SK-N-SH treated with all-trans-retinoic acid at 6 μM for 48 hours (cell line): ENCODE measurements around the gene PTBP3.

Experiments used
- ARNTL ChIP-seq: fragments of 450-650 bp; formaldehyde crosslinking; IDR thresholded peaks from 2 replicates; pipeline ENCODE4 v1.5.0; 2020; ENCODE audit warnings: low read depth, mild to moderate bottlenecking, moderate library complexity, borderline replicate concordance
- OSR1 ChIP-seq: fragments of 250-450 bp; sonication (Bioruptor Pico); IDR thresholded peaks from 2 replicates; pipeline ENCODE4 v1.8.0; 2022; ENCODE audit warnings: moderate library complexity, mild to moderate bottlenecking, inconsistent platforms
- PPARA ChIP-seq: fragments of 250-450 bp; sonication (Bioruptor Pico); IDR thresholded peaks from 2 replicates; pipeline ENCODE4 v1.5.0; 2020; ENCODE audit warnings: mild to moderate bottlenecking, borderline replicate concordance
- RARB ChIP-seq: fragments of 250-450 bp; sonication (Bioruptor Pico); IDR thresholded peaks from 2 replicates; pipeline ENCODE4 v1.8.0; 2021; ENCODE audit warnings: mild to moderate bottlenecking, moderate library complexity
- ZFP30 ChIP-seq: fragments of 450-650 bp; formaldehyde crosslinking; IDR thresholded peaks from 2 replicates; pipeline ENCODE4 v1.5.0; 2022; ENCODE audit warnings: mild to moderate bottlenecking, moderate library complexity
- ZNF565 ChIP-seq: fragments of 450-650 bp; formaldehyde crosslinking; conservative IDR thresholded peaks from 2 replicates; pipeline ENCODE4 v1.5.0; 2020; ENCODE audit warnings: low read depth, mild to moderate bottlenecking, moderate library complexity
- TF ChIP-seq, protein P1 (sequence below): fragments of 250-450 bp; sonication (Bioruptor Pico); IDR thresholded peaks from 2 replicates; pipeline ENCODE4 v1.5.1; 2021; ENCODE audit warnings: mild to moderate bottlenecking, moderate library complexity
- TF ChIP-seq, protein P2 (sequence below): fragments of 250-450 bp; sonication (Bioruptor Pico); IDR thresholded peaks from 2 replicates; pipeline ENCODE4 v1.8.0; 2020; ENCODE audit warnings: mild to moderate bottlenecking, moderate library complexity, borderline replicate concordance

DNA sequence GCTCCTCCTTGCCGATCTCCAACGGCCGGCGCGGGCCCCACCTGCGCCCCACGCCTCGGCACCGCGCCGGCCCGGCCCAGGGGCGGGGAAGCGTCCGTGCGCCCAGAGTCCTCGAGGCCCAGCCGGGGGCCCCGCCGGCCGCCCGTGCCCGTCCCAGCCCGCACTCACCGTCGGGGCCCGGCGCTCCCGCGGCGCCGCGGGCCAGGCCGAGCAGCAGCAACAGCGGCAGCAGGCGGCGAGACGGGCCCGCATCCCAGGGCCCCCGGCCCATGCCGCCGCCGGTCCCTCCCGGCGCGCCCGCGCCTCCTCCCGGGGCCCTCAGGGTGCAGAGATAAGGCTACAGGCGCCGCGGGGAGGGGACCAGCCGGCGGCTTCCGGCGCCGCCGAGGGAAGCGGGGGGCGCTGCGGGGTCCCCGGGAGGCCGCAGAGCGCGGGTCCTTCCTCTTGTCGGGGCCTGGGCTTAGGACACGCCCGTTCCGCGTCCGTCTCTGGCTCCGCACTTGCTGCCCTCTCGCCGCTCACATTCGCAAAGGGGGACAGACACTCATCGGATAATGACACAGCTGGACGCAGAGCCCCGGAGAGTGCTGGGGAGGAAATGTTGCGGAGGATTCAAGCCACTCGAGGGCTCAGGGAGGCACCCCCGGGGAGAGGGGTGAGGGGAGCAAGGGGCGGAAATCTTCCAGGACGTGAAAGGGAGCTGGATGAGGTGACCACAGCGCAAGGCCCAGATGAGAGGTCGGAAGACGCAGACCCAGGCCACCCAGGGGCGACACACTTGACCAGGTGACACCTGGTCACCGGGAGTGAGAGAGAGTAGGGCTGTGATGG, 158.2 kb downstream of the PTBP3 start, which contains the start of gene SUSD1:
- no peak for TF ChIP-seq ARNTL
- no peak for TF ChIP-seq ZNF565 (CRISPR knock-in tag)
- TF ChIP-seq RARB (CRISPR knock-in tag): no peak
- TF ChIP-seq, protein P1, sequence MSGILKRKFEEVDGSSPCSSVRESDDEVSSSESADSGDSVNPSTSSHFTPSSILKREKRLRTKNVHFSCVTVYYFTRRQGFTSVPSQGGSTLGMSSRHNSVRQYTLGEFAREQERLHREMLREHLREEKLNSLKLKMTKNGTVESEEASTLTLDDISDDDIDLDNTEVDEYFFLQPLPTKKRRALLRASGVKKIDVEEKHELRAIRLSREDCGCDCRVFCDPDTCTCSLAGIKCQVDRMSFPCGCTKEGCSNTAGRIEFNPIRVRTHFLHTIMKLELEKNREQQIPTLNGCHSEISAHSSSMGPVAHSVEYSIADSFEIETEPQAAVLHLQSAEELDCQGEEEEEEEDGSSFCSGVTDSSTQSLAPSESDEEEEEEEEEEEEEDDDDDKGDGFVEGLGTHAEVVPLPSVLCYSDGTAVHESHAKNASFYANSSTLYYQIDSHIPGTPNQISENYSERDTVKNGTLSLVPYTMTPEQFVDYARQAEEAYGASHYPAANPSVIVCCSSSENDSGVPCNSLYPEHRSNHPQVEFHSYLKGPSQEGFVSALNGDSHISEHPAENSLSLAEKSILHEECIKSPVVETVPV: no peak
- TF ChIP-seq ZFP30 (CRISPR knock-in tag): no peak
- TF ChIP-seq OSR1: no peak
- TF ChIP-seq, protein P2, sequence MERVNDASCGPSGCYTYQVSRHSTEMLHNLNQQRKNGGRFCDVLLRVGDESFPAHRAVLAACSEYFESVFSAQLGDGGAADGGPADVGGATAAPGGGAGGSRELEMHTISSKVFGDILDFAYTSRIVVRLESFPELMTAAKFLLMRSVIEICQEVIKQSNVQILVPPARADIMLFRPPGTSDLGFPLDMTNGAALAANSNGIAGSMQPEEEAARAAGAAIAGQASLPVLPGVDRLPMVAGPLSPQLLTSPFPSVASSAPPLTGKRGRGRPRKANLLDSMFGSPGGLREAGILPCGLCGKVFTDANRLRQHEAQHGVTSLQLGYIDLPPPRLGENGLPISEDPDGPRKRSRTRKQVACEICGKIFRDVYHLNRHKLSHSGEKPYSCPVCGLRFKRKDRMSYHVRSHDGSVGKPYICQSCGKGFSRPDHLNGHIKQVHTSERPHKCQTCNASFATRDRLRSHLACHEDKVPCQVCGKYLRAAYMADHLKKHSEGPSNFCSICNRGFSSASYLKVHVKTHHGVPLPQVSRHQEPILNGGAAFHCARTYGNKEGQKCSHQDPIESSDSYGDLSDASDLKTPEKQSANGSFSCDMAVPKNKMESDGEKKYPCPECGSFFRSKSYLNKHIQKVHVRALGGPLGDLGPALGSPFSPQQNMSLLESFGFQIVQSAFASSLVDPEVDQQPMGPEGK (CRISPR knock-in tag): no peak
- TF ChIP-seq PPARA (CRISPR knock-in tag): no peak
